CD4-positive, alpha-beta T cell (primary cell): ENCODE data around the gene KANK2. TPM values are rescaled to one million over a fixed set of nuclear protein-coding genes. Genes with fewer than 3 reads are reported as not detected.
"Not testable (repeated sequence)": the region's sequence is repeated elsewhere in the genome, so short reads cannot be mapped to it uniquely, and the experiment has no call there.

Experiments used
- ATAC-seq: fragments of 200-7000 bp; cut with Tn5 transposase; one replicate; pipeline ENCODE4 v1.10.0; 2022; ENCODE audit warnings: mild to moderate bottlenecking; ENCODE audit not compliant: poor library complexity
- CTCF ChIA-PET: fragments of 350-600 bp; sonication (Branson Sonifier 250); formaldehyde crosslinking; loops from one replicate; lab custom pipeline; 2021; ENCODE audit warnings: antibody characterized with exemption, inconsistent platforms; lab: Charles Lee
- POLR2A ChIA-PET: fragments of 350-600 bp; sonication (Branson Sonifier 250); formaldehyde crosslinking; loops from one replicate; lab custom pipeline; 2021; ENCODE audit warnings: antibody characterized with exemption, inconsistent platforms; lab: Charles Lee
- DNase-seq, 14 experiments: peaks; one replicate each; pipeline ENCODE4 v3.0.0-alpha.2; 2013 to 2020; ENCODE audit warnings: mixed read lengths in 2 of 14
- H3K27ac ChIP-seq, 2 donors: one replicate each; pipeline versions ENCODE4 v1.5.1 to v1.7.0; 2013; ENCODE audit warnings: low read length in 2 of 2, low read depth in 1 of 2, mild to moderate bottlenecking in 1 of 2
- H3K27me3 ChIP-seq, 2 experiments: 1 replicate in 1 of 2; 2 replicates in 1 of 2; pipeline versions ENCODE4 v1.6.1 to v1.7.0; 2013; ENCODE audit warnings: low read length in 2 of 2, control low read depth in 1 of 2, mild to moderate bottlenecking in 1 of 2, moderate library complexity in 1 of 2; ENCODE audit not compliant: insufficient read depth in 2 of 2, control insufficient read depth in 1 of 2
- H3K36me3 ChIP-seq: one replicate; pipeline ENCODE4 v1.6.1; 2013; ENCODE audit warnings: low read length, control low read depth; ENCODE audit not compliant: insufficient read depth
- H3K4me1 ChIP-seq: one replicate; pipeline ENCODE4 v1.6.1; 2013; ENCODE audit warnings: low read length, control low read depth; ENCODE audit not compliant: insufficient read depth
- H3K4me3 ChIP-seq: one replicate; pipeline ENCODE4 v1.5.1; 2013; ENCODE audit warnings: mild to moderate bottlenecking, low read length, moderate library complexity
- H3K9me3 ChIP-seq, 2 experiments: 1 replicate in 1 of 2; 2 replicates in 1 of 2; pipeline versions ENCODE4 v1.6.1 to v1.7.0; 2013; ENCODE audit warnings: low read length in 2 of 2, mild to moderate bottlenecking in 2 of 2, control low read depth in 1 of 2, moderate library complexity in 1 of 2; ENCODE audit not compliant: control insufficient read depth in 1 of 2, insufficient read depth in 1 of 2
- H3K27ac Mint-ChIP-seq: one replicate; pipeline ENCODE4 v1.8.0; 2020; ENCODE audit warnings: mixed read lengths
- H3K27me3 Mint-ChIP-seq: one replicate; pipeline ENCODE4 v1.8.0; 2021; ENCODE audit warnings: mixed read lengths
- H3K36me3 Mint-ChIP-seq: one replicate; pipeline ENCODE4 v1.8.0; 2021; ENCODE audit warnings: low read depth, mixed read lengths
- H3K4me1 Mint-ChIP-seq: one replicate; pipeline ENCODE4 v1.8.0; 2021; ENCODE audit warnings: low read depth, mixed read lengths
- H3K4me3 Mint-ChIP-seq: one replicate; pipeline ENCODE4 v1.8.0; 2020; ENCODE audit warnings: mild to moderate bottlenecking, mixed read lengths
- H3K9me3 Mint-ChIP-seq: one replicate; pipeline ENCODE4 v1.8.0; 2020; ENCODE audit warnings: mixed read lengths
- intact Hi-C, 2 experiments: fragments of 100-400 bp; cut with DNase I in 1 of 2; cut with micrococcal nuclease in 1 of 2; formaldehyde crosslinking; loops; one replicate each; pipeline versions ENCODE4 v1.15.1 to v1.9.0; 2023 to 2025; cut with DNase I, micrococcal nuclease
- total RNA-seq, 174 experiments: library from RNA in 2 of 174; stranded (reverse) in 2 of 174; gene quantifications; one replicate each; pipeline ENCODE4 v1.2.3 and lab custom pipeline; 2021 to 2026
- TF ChIP-seq, protein P1 (sequence below): fragments of 200-600 bp; IDR thresholded peaks from one replicate; pipeline ENCODE4 v1.8.0; 2022; ENCODE audit warnings: antibody characterized with exemption, mild to moderate bottlenecking

KANK2 gene
- total RNA-seq, 2 experiments from 2014 or later: not detected

DNA sequence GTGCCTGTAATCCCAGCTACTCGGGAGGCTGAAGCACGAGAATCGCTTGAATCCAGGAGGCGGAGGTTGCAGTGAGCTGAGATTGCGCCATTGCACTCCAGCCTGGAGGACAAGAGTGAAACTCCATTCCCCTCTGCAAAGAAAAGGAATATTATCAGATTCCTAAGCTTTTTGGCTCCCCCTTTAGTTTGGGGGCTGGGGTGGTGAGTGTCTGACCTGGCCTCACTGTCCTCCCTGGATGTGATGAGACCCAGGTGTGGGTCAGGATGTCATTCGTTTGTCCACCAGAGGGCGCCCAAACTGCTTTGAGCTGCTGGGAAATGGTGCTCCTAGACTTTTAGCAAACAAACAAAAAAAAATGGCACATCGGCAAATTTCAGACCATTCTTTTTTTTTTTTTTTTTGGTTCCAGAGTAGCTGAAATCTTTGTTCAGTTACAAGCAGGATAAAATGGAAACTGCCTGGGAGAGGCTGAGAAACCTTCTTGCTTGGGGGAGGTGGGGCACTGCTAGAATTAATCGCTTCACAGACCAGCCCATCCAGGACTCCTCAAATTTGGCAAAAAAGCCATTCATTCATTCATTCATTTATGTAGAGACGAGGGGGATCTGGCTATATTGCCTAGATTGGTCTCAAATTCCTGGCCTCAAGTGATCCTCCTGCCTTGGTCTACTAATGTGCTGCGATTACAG lies 71.2 kb downstream of the KANK2 start:
- peaks cover 56% of the 10 kb centered on the region for H3K36me3 ChIP-seq
- no peak overlapping the region for H3K4me3 ChIP-seq
- H3K27ac ChIP-seq: no peak overlapping the region
- Mint-ChIP-seq H3K9me3 (no peaks in the 10 kb centered on the region), H3K4me1 (no peaks in the 10 kb centered on the region), H3K36me3 (peaks cover 34% of the 10 kb centered on the region), H3K4me3 (no peak overlapping the region), H3K27ac (no peak overlapping the region), H3K27me3 (no peaks in the 10 kb centered on the region)
- H3K27me3 ChIP-seq: no peaks in the 10 kb centered on the region
- TF ChIP-seq, protein P1, sequence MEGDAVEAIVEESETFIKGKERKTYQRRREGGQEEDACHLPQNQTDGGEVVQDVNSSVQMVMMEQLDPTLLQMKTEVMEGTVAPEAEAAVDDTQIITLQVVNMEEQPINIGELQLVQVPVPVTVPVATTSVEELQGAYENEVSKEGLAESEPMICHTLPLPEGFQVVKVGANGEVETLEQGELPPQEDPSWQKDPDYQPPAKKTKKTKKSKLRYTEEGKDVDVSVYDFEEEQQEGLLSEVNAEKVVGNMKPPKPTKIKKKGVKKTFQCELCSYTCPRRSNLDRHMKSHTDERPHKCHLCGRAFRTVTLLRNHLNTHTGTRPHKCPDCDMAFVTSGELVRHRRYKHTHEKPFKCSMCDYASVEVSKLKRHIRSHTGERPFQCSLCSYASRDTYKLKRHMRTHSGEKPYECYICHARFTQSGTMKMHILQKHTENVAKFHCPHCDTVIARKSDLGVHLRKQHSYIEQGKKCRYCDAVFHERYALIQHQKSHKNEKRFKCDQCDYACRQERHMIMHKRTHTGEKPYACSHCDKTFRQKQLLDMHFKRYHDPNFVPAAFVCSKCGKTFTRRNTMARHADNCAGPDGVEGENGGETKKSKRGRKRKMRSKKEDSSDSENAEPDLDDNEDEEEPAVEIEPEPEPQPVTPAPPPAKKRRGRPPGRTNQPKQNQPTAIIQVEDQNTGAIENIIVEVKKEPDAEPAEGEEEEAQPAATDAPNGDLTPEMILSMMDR: peak; percentile 82
- DNase-seq: peak; percentile 65 to 88 (median 74)
- H3K9me3 ChIP-seq: no peaks in the 10 kb centered on the region
- intact Hi-C loops: loop anchor here (1.0 to 5.0 kb wide), 3 partner anchors 34 to 90 kb away; partner anchors contain the start of gene LDLR (in 1 of the 2)
- CTCF ChIA-PET: interaction anchor here (0.6 to 2.9 kb wide), 22 partner anchors 9 to 93 kb away, joined by 3 to 38 read pairs (median 5); partner anchors contain the start of genes LDLR and SPC24
- POLR2A ChIA-PET: interaction anchor here (0.7 to 1.2 kb wide), 3 partner anchors 37 to 285 kb away, joined by 3 to 10 read pairs (median 5); partner anchors contain the start of gene LDLR
- H3K4me1 ChIP-seq: peaks cover 12% of the 10 kb centered on the region
- ATAC-seq: peak; percentile 64

DNA sequence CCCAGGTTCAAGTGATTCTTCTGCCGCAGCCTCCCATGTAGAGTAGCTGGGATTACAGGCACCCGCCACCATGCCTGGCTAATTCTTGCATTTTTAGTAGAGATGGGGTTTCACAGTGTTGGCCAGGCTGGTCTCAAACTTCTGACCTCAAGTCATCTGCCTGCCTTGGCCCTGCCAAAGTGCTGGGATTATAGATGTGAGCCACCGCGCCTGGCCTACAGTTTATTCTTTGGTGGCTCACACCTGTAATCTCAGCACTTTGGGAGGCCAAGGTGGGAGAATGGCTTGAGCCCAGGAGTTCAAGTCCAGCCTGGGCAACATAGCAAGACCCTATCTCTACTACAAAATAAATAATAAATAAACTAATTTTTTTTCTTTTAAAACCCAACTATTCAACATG lies 73.2 kb downstream of the KANK2 start:
- H3K4me3 ChIP-seq, H3K27ac ChIP-seq, intact Hi-C loops, H3K27me3 ChIP-seq, ATAC-seq, DNase-seq, H3K4me1 ChIP-seq, H3K27ac Mint-ChIP-seq, H3K27me3 Mint-ChIP-seq, H3K4me3 Mint-ChIP-seq, H3K4me1 Mint-ChIP-seq, CTCF ChIA-PET, H3K9me3 ChIP-seq, H3K9me3 Mint-ChIP-seq, POLR2A ChIA-PET: not testable (repeated sequence)
- H3K36me3 ChIP-seq: peaks cover 57% of the 10 kb centered on the region
- peaks cover 33% of the 10 kb centered on the region for H3K36me3 Mint-ChIP-seq

DNA sequence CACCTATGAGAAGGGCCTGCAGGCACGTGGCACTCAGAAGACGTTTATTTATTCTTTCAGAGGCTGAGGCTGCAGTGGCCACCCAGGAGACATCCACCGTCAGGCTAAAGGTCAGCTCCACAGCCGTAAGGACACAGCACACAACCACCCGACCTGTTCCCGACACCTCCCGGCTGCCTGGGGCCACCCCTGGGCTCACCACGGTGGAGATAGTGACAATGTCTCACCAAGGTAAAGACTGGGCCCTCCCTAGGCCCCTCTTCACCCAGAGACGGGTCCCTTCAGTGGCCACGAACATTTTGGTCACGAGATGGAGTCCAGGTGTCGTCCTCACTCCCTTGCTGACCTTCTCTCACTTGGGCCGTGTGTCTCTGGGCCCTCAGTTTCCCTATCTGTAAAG lies 74.2 kb downstream of the KANK2 start:
- Mint-ChIP-seq H3K4me3 (no peak overlapping the region), H3K27me3 (no peaks in the 10 kb centered on the region), H3K27ac (no peak overlapping the region), H3K4me1 (no peaks in the 10 kb centered on the region), H3K36me3 (peaks cover 37% of the 10 kb centered on the region), H3K9me3 (no peaks in the 10 kb centered on the region)
- H3K4me1 ChIP-seq: peaks cover 8% of the 10 kb centered on the region
- DNase-seq (no peak), ATAC-seq (no peak)
- intact Hi-C loops: no loop called here
- TF ChIP-seq, protein P1: no peak
- H3K4me3 ChIP-seq: no peak overlapping the region
- no peaks in the 10 kb centered on the region for H3K9me3 ChIP-seq
- ChIA-PET POLR2A (no interaction called here), CTCF (no interaction called here)
- H3K36me3 ChIP-seq: peaks cover 57% of the 10 kb centered on the region
- H3K27me3 ChIP-seq: no peaks in the 10 kb centered on the region
- H3K27ac ChIP-seq: no peak overlapping the region

DNA sequence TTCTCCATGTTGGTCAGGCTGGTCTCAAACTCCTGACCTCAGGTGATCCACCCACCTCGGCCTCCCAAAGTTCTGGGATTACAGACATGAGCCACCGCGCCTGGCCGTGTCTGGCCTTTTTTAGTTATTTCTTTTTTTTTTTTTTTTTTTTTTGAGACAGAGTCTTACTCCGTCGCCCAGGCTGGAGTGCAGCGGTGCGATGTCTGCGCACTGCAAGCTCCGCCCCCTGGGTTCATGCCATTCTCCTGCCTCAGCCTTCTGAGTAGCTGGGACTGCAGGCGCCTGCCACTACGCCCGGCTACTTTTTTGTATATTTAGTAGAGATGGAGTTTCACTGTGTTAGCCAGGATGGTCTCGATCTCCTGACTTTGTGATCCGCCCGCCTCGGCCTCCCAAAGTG lies 75.4 kb downstream of the KANK2 start:
- H3K27me3 ChIP-seq, intact Hi-C loops, H3K4me1 ChIP-seq, H3K27me3 Mint-ChIP-seq, ATAC-seq, H3K27ac ChIP-seq, CTCF ChIA-PET, H3K27ac Mint-ChIP-seq, H3K4me1 Mint-ChIP-seq, H3K4me3 Mint-ChIP-seq, DNase-seq, H3K4me3 ChIP-seq, POLR2A ChIA-PET, H3K9me3 Mint-ChIP-seq, H3K9me3 ChIP-seq: not testable (repeated sequence)
- peaks cover 45% of the 10 kb centered on the region for H3K36me3 Mint-ChIP-seq
- peaks cover 54% of the 10 kb centered on the region for H3K36me3 ChIP-seq
